Measurements from ENCODE around the gene TARBP2. TPM values are rescaled to one million over a fixed set of nuclear protein-coding genes. Genes with fewer than 3 reads are reported as not detected.

The TARBP2 gene
- total RNA-seq, 1 experiment from 2014 or later, result 26.4 TPM

GRCh38 chr12:53464685-53465418, 36.2 kb upstream of the TARBP2 start:
- Mint-ChIP-seq H3K9me3 (ENCODE audit: unreplicated experiment) (no peaks in the 10 kb centered on the region), H3K27ac (ENCODE audit: low read depth, unreplicated experiment) (no peak overlapping the region), H3K36me3 (ENCODE audit: insufficient read depth, unreplicated experiment) (peaks cover 100% of the 10 kb centered on the region), H3K4me1 (ENCODE audit: insufficient read depth, unreplicated experiment) (peaks cover 40% of the 10 kb centered on the region), H3K4me3 (ENCODE audit: unreplicated experiment) (no peak overlapping the region), H3K27me3 (ENCODE audit: insufficient read depth, unreplicated experiment) (no peaks in the 10 kb centered on the region)
- TF ChIP-seq CTCF (IDR thresholded peaks at IDR 0.05; ENCODE audit: unreplicated experiment), result no peak
- DNase-seq (ENCODE audit: unreplicated experiment), result no peak
- intact Hi-C loops (cut with micrococcal nuclease), result no loop called here
- BruUV-seq (replicated peaks), result no TSS peak
- ChIA-PET POLR2A (interaction anchor here (0.8 to 5.3 kb wide), 4 partner anchors 8 to 11 kb away, joined by 3 to 25 read pairs (median 4); no protein-coding TSS in a partner anchor), CTCF (interaction anchor here (0.6 to 1.7 kb wide), 5 partner anchors 11 to 1186 kb away, joined by 3 to 4 read pairs (median 3); no protein-coding TSS in a partner anchor)

GRCh38 chr12:53465679-53466078, 35.4 kb upstream of the TARBP2 start:
- intact Hi-C loops (cut with micrococcal nuclease), result no loop called here
- H3K27me3 Mint-ChIP-seq (ENCODE audit: insufficient read depth, unreplicated experiment), result no peaks in the 10 kb centered on the region
- H3K36me3 Mint-ChIP-seq (ENCODE audit: insufficient read depth, unreplicated experiment), result peaks cover 100% of the 10 kb centered on the region
- POLR2A ChIA-PET, result interaction anchor here (0.8 to 5.3 kb wide), 3 partner anchors 9 to 16 kb away, joined by 5 to 25 read pairs (median 5); no protein-coding TSS in a partner anchor
- H3K9me3 Mint-ChIP-seq (ENCODE audit: unreplicated experiment), result no peaks in the 10 kb centered on the region
- no peak overlapping the region for H3K4me3 Mint-ChIP-seq (ENCODE audit: unreplicated experiment)
- no peak for TF ChIP-seq CTCF (IDR thresholded peaks at IDR 0.05; ENCODE audit: unreplicated experiment)
- peaks cover 34% of the 10 kb centered on the region for H3K4me1 Mint-ChIP-seq (ENCODE audit: insufficient read depth, unreplicated experiment)
- CTCF ChIA-PET, result interaction anchor here (0.7 to 1.7 kb wide), 3 partner anchors 32 to 45 kb away, joined by 3 to 4 read pairs (median 3); no protein-coding TSS in a partner anchor
- DNase-seq (ENCODE audit: unreplicated experiment), result no peak
- no TSS peak for BruUV-seq (replicated peaks)
- no peak overlapping the region for H3K27ac Mint-ChIP-seq (ENCODE audit: low read depth, unreplicated experiment)

GRCh38 chr12:53466640-53467039, 34.4 kb upstream of the TARBP2 start:
- H3K27ac Mint-ChIP-seq (ENCODE audit: low read depth, unreplicated experiment), result no peak overlapping the region
- no peak overlapping the region for H3K4me3 Mint-ChIP-seq (ENCODE audit: unreplicated experiment)
- intact Hi-C loops (cut with micrococcal nuclease), result no loop called here
- peaks cover 29% of the 10 kb centered on the region for H3K4me1 Mint-ChIP-seq (ENCODE audit: insufficient read depth, unreplicated experiment)
- no peaks in the 10 kb centered on the region for H3K9me3 Mint-ChIP-seq (ENCODE audit: unreplicated experiment)
- peak; percentile 71 for DNase-seq (ENCODE audit: unreplicated experiment)
- ChIA-PET CTCF (interaction anchor here (0.7 to 1.7 kb wide), 5 partner anchors 9 to 43 kb away, joined by 3 to 5 read pairs (median 4); no protein-coding TSS in a partner anchor), POLR2A (interaction anchor here (0.8 kb wide), 1 partner anchor 15 kb away, joined by 5 read pairs; no protein-coding TSS in a partner anchor)
- BruUV-seq (replicated peaks), result no TSS peak
- no peaks in the 10 kb centered on the region for H3K27me3 Mint-ChIP-seq (ENCODE audit: insufficient read depth, unreplicated experiment)
- TF ChIP-seq CTCF (IDR thresholded peaks at IDR 0.05; ENCODE audit: unreplicated experiment), result no peak
- H3K36me3 Mint-ChIP-seq (ENCODE audit: insufficient read depth, unreplicated experiment), result peaks cover 100% of the 10 kb centered on the region

DNA sequence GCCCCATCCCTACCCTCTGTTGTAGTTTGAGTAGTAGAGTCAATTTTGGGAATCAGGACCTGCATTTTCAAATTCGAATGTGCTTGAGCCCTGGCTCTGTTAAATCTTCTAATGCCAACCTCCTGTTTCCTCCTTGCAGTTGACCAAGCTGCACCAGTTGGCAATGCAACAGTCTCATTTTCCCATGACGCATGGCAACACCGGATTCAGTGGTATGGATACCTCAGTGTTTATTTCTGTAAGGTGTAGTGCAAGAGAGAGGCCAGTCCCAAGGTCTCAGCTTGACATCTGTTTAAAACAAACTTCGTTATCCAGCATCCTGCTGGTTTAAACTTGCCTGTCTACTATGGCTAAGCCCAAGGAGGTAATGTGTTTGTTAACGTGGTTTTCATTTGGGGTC, 34.0 kb upstream of the TARBP2 start:
- DNase-seq (ENCODE audit: unreplicated experiment), result no peak
- no TSS peak for BruUV-seq (replicated peaks)
- intact Hi-C loops (cut with micrococcal nuclease), result no loop called here
- POLR2A ChIA-PET, result no interaction called here
- H3K27me3 Mint-ChIP-seq (ENCODE audit: insufficient read depth, unreplicated experiment), result no peaks in the 10 kb centered on the region
- TF ChIP-seq CTCF (IDR thresholded peaks at IDR 0.05; ENCODE audit: unreplicated experiment), result no peak
- H3K36me3 Mint-ChIP-seq (ENCODE audit: insufficient read depth, unreplicated experiment), result peaks cover 100% of the 10 kb centered on the region
- H3K4me3 Mint-ChIP-seq (ENCODE audit: unreplicated experiment), result no peak overlapping the region
- H3K9me3 Mint-ChIP-seq (ENCODE audit: unreplicated experiment), result no peaks in the 10 kb centered on the region
- CTCF ChIA-PET, result interaction anchor here (0.7 to 1.2 kb wide), 3 partner anchors 8 to 35 kb away, joined by 3 to 5 read pairs (median 4); no protein-coding TSS in a partner anchor
- peaks cover 34% of the 10 kb centered on the region for H3K4me1 Mint-ChIP-seq (ENCODE audit: insufficient read depth, unreplicated experiment)
- no peak overlapping the region for H3K27ac Mint-ChIP-seq (ENCODE audit: low read depth, unreplicated experiment)

Measured in MCF 10A (cell line).